Measurements from ENCODE around the gene HM13.
"Not testable (repeated sequence)": the region's sequence is repeated elsewhere in the genome, so short reads cannot be mapped to it uniquely, and the experiment has no call there.

DNA sequence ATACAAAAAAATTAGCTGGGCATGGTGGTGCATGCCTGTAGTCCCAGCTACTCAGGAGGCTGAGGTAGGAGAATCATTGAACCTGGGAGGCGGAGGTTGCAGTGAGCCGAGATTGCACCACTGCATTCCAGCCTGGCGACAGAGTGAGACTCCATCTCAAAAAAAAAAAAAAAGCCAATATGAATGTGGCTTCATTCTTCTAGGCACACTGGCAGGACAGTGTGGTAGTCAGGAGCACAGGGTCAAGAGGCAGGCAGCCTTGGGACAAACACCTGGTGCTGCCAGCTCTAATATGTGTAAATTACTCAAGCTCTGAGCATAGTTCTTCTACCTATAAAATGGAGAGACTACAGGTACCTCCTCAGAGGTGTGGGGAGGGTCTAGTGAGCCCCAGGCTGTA is 25.4 kb downstream of the HM13 start:
- TF ChIP-seq MXI1 (IDR thresholded peaks at IDR 0.05; ENCODE audit: low read depth, low read length); PHF8 (IDR thresholded peaks at IDR 0.05; ENCODE audit: borderline replicate concordance, low read length); EZH2 (IDR thresholded peaks at IDR 0.05; ENCODE audit: borderline replicate concordance, low read depth, low read length): not testable (repeated sequence)
